Measurements from ENCODE around the gene LARP7.

DNA sequence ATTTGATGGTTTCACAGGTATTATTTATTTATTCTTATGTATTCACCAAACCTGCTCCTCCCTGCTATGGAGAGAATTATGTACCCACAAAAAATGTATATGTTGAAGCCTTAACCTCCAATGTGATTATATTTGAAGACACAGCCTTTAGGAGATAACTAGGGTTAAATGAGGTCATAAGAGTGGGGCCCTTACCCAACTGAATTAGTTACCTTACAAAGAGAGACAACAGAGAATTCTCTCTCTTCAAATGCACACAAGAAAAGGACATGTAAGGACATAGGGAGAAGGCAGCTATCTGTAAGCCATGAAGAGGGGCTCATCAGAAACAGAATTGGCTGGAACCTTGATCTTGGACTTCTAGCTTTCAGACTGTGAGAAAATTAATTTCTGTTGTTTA is 44.2 kb upstream of the LARP7 start:
- TF ChIP-seq, protein P1, sequence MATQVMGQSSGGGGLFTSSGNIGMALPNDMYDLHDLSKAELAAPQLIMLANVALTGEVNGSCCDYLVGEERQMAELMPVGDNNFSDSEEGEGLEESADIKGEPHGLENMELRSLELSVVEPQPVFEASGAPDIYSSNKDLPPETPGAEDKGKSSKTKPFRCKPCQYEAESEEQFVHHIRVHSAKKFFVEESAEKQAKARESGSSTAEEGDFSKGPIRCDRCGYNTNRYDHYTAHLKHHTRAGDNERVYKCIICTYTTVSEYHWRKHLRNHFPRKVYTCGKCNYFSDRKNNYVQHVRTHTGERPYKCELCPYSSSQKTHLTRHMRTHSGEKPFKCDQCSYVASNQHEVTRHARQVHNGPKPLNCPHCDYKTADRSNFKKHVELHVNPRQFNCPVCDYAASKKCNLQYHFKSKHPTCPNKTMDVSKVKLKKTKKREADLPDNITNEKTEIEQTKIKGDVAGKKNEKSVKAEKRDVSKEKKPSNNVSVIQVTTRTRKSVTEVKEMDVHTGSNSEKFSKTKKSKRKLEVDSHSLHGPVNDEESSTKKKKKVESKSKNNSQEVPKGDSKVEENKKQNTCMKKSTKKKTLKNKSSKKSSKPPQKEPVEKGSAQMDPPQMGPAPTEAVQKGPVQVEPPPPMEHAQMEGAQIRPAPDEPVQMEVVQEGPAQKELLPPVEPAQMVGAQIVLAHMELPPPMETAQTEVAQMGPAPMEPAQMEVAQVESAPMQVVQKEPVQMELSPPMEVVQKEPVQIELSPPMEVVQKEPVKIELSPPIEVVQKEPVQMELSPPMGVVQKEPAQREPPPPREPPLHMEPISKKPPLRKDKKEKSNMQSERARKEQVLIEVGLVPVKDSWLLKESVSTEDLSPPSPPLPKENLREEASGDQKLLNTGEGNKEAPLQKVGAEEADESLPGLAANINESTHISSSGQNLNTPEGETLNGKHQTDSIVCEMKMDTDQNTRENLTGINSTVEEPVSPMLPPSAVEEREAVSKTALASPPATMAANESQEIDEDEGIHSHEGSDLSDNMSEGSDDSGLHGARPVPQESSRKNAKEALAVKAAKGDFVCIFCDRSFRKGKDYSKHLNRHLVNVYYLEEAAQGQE (IDR thresholded peaks at IDR 0.05; ENCODE audit: insufficient read depth in 1 of 2, low read depth in 2 of 2, low read length in 2 of 2) = no peak
- no peak for TF ChIP-seq POLR2AphosphoS5 (IDR thresholded peaks at IDR 0.05; ENCODE audit: low read depth, low read length)
